HG03066 (cell line): ENCODE measurements around the gene PDIA5.

Experiments used
- ATAC-seq: cut with Tn5 transposase; IDR thresholded peaks from one replicate; pipeline ENCODE4 v1.9.1; 2021; ENCODE audit warnings: low read depth; ENCODE audit not compliant: unreplicated experiment

Gene PDIA5

GRCh38 chr3:123158899-123159390, 92.1 kb downstream of the PDIA5 start:
- ATAC-seq: no peak

DNA sequence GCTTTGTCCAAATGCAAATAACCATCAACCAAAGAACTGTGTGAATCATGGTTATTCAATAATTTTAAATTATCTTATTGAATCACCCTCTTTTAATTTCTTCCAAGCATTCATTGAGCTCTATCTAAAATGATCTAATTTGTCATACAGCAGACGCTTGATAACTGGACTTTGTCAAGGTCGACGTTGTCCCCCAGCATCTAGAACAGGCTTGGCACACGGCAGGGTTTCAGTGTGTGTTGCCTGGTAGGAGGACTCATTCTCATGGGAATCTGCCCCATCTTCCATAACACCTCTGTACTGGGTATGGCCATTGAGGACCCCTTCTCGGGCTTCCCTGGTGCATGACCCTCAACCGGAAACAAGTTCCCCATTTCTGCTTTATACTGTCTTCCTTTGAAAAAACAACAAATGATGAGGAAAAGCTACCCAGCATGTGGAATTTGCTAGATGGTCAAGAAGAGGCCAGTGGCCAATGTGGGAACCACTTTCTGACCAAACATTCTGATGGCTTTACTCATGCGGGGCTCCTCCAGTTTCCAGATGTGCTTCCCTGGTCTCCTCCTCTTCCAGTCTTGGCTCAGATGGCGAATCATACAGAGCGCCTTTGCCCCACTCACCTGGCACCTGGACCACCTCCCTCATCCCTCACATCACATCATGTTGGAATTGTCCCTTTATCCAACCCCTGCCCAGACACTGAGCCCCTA, 93.3 kb downstream of the PDIA5 start:
- ATAC-seq: no peak

GRCh38 chr3:123161167-123161566, 94.3 kb downstream of the PDIA5 start:
- ATAC-seq: no peak

DNA sequence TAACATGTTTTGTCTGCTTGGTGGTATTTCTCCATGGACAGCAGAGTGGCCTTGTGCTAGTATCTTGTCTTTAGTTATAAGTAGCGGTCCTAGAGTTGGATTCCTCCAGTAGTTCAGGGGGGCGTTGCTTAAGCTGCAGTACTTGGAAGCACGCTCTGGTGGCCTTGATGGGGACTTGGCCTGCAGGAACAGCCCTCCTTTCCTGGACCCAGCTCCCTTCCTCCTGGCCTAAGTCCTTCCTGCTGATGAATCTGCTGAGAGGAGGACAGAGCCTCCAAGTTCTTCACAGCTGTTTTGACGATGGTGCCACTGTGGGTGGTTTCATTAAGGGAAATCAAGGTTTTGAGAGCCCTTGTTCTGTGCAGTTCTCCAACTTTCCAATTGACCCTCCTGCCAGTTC, 96.3 kb downstream of the PDIA5 start:
- no peak for ATAC-seq

- no peak for ATAC-seq
These were observed 98.3 kb downstream of the PDIA5 start for GRCh38 chr3:123165163-123165562.

DNA sequence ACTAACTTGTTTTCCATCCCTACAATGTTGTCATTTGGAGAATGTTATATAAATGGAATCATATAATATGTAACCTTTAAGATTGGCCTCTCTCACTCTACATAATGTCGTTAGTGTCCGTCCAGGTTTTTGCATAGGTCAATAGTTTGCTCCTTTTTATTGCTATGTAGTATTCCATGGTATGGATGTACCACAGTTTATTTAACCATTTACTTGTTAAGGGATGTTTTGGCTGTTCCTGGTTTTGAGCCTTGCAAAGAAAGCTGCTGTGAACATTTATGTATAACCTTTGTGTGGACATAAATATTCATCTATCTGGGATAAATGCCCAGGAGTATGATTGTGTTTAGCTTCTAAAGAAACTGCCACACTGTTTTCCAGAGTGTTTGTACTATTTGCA, 100.9 kb downstream of the PDIA5 start:
- no peak for ATAC-seq

GRCh38 chr3:123168122-123168521, 101.3 kb downstream of the PDIA5 start:
- ATAC-seq: no peak

- ATAC-seq: no peak
These were observed 101.8 kb downstream of the PDIA5 start for GRCh38 chr3:123168605-123169004.

DNA sequence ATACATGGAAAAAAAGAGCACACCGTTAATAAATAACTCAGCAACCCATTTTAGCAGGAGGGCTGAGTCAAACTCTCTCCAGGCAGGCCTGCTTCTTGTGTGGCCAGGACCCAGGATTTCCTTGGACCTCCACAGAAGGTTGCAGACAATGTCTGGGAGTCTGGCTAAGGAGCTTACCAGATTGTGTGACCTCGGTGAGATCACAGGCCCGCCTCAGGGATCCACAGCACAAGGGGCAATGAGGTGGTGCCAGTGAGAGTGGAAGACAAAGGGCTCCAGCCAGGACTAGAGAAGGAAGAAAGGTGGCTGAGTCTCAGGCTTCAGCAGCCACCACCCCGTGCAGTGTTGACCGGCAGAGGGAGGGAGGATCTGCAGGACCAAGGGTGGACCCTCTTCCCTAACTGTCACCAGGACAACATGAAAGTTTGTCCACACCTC, 102.7 kb downstream of the PDIA5 start:
- no peak for ATAC-seq

DNA sequence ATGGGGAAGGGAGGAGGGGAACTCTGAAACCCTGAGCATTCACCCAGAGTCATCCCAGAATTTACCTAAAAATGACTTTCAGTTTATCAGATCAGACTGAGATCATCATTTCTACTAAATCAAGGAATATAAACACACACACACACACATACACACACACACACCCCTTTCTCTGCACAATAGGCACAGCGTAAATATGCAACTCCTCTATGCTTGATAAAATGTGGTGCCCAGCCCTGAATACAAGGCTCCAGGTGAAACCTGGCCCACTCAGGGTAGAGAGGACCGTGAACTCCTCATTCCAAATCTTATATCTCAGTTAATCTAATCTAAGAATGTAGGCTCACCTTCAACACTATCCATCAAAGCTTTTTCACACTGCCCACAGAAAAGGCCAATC, 103.1 kb downstream of the PDIA5 start:
- no peak for ATAC-seq

- ATAC-seq: no peak
These were observed 114.0 kb downstream of the PDIA5 start for GRCh38 chr3:123180791-123181190.

DNA sequence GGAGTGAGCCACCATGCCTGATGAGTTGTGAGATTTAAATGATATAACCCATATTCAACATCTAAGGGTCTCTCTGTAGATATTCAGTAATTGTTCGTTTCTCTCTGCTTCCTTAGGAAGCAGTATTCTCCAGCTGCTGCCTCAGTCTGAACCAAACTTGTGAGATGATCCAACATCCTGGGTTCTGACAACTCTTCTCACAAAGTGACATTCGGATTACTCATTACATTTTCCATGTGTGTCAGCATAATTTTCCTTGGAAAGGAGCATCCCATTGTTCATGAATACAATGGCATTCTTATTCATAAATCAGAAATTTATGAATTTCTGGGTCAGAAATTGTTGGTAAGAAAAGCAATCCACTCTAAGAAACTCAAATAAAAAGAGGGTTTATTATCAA, 119.9 kb downstream of the PDIA5 start:
- no peak for ATAC-seq

DNA sequence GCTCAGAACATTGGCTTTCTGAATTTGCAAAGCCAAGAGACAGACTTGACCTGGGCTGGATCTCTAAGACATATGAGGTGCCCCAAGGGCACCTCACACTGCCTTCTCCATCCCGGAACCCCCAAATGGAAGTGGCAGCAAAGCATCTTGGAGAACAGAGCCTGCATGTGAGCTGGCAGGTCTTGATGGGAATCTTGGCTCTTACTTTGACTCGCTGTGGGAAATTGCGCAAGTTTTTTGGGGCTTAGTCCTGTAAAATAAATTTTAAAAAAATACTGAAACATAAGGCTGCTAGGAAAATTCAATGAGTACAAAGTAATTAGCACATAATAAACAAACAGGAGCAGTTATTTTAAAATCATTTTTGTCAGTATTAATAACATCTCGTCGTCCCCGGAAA, 121.2 kb downstream of the PDIA5 start:
- no peak for ATAC-seq

- no peak for ATAC-seq
These were observed 126.8 kb downstream of the PDIA5 start for GRCh38 chr3:123193448-123194101.

GRCh38 chr3:123194552-123194951, 127.7 kb downstream of the PDIA5 start:
- no peak for ATAC-seq

DNA sequence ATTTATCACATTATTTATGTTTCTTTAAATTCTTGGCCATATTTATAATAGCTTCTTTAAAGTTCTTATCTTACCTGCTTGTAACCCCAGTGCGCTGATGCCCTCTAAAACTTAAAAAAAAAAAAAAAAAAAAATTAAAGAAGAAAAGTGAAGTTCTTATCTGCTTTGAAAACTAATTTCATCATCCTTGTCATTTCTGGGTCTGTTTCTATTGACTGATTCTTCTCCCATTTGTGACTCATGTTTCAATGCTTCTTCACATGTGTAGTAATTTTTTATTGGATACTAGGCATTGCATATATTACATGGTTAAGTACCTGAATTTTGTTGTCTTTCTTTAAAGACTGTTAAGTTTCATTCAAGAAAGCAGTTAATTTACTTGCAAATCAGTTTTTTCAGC, 131.5 kb downstream of the PDIA5 start:
- ATAC-seq: no peak

GRCh38 chr3:123201223-123201556, 134.4 kb downstream of the PDIA5 start:
- ATAC-seq: no peak

GRCh38 chr3:123201557-123202427, 135.0 kb downstream of the PDIA5 start, which contains the start of gene SEC22A:
TSS of gene SEC22A (plus strand) at chr3:123201943. CDS start at chr3:123209218, 7,275 bp downstream.
- peak; percentile 98 for ATAC-seq

GRCh38 chr3:123202451-123202850, 135.6 kb downstream of the PDIA5 start:
- no peak for ATAC-seq
